ENCODE measurements around the gene ZFP36L1. TPM values are rescaled to one million over a fixed set of nuclear protein-coding genes. Genes with fewer than 3 reads are reported as not detected.

Gene ZFP36L1
- total RNA-seq, 1 donor, result 46.7 TPM

DNA sequence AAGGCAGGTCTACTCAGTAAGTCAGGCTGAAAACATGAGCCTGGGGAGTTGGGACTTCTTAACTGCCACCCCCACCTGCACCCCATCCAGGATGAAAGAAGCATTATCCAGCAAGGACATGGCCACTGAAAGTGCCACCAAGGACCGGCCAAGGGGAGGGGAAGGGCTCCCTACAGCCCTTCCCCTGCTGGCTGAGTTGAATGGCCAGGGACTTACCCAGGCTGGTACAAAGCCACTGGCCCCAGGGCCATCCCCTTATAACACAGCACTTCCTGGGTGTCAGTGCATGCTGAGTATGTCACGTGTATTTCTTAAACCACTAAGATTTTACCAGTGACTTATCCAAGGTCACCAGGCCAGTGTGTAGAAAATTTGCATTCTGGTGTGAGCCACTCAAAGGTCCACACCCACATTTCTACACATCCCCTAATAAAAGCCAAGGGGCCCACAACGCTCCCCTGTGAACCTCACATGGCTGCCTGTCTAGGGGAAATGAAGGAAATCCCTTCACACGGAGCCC, 29.3 kb upstream of the ZFP36L1 start:
- no peak overlapping the region for H3K4me3 ChIP-seq (ENCODE audit: insufficient read depth, low read length)

DNA sequence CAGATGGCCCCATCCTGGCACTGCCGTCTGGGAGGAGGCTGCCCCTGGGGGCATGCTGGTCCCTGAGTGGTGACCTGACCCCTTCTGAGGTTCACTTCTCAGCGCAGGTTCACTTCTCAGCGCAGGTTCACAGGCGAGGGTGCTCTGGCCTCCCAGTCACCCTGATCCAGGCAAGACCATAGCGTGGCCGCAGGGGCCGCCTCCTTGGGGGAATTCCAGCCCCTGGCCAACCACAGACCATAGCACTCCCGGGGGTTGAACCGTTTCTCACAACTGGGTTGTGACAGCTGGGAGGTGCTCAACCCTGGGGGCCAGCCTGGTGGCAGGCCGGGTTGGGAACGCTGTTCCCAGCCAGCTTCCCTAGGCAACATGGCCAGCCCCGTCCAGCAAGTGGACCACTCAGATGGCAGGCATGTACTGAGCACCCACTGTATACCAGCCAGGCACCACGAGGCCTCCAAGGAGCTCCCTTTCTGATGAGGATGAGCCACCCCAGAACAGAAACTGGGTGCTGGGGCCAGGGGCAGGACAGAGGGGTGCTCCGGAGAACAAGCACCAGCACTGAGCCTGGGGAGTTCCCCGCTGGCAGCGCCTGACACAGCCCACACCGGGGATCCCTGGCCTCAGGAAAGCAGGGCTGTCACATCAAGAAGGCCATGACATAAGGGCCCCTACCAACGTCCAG, 28.3 kb upstream of the ZFP36L1 start:
- H3K4me3 ChIP-seq (ENCODE audit: insufficient read depth, low read length), result no peak overlapping the region
- peaks cover 8% of the 10 kb centered on the region for H3K4me1 ChIP-seq (ENCODE audit: insufficient read depth, low read length)
- H3K9me3 ChIP-seq (ENCODE audit: low read depth, low read length), result no peaks in the 10 kb centered on the region
- TF ChIP-seq, protein P1, sequence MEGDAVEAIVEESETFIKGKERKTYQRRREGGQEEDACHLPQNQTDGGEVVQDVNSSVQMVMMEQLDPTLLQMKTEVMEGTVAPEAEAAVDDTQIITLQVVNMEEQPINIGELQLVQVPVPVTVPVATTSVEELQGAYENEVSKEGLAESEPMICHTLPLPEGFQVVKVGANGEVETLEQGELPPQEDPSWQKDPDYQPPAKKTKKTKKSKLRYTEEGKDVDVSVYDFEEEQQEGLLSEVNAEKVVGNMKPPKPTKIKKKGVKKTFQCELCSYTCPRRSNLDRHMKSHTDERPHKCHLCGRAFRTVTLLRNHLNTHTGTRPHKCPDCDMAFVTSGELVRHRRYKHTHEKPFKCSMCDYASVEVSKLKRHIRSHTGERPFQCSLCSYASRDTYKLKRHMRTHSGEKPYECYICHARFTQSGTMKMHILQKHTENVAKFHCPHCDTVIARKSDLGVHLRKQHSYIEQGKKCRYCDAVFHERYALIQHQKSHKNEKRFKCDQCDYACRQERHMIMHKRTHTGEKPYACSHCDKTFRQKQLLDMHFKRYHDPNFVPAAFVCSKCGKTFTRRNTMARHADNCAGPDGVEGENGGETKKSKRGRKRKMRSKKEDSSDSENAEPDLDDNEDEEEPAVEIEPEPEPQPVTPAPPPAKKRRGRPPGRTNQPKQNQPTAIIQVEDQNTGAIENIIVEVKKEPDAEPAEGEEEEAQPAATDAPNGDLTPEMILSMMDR (IDR thresholded peaks at IDR 0.05; ENCODE audit: extremely low read depth, low read depth, low read length), result no peak
- no peaks in the 10 kb centered on the region for H3K79me2 ChIP-seq (ENCODE audit: insufficient read depth, low read length)
- no peak overlapping the region for H3K27ac ChIP-seq (ENCODE audit: low read depth, low read length)
- H3K27me3 ChIP-seq (ENCODE audit: insufficient read depth, low read length), result no peaks in the 10 kb centered on the region
- H3K36me3 ChIP-seq (ENCODE audit: insufficient read depth, low read length), result no peaks in the 10 kb centered on the region
- H4K20me1 ChIP-seq (ENCODE audit: insufficient read depth, low read length), result no peaks in the 10 kb centered on the region
- H3K4me2 ChIP-seq (ENCODE audit: insufficient read depth, low read length), result no peak overlapping the region
- no peak overlapping the region for H2AFZ ChIP-seq (ENCODE audit: low read length)
- no peak for DNase-seq (ENCODE audit: insufficient read length, low spot score, missing footprints)

More for the DNA sequence above, 29.3 kb upstream of the ZFP36L1 start:
- Histone ChIP-seq H2AFZ (ENCODE audit: low read length) (no peak overlapping the region), H3K36me3 (ENCODE audit: insufficient read depth, low read length) (no peaks in the 10 kb centered on the region), H3K27ac (ENCODE audit: low read depth, low read length) (no peak overlapping the region), H3K4me2 (ENCODE audit: insufficient read depth, low read length) (no peak overlapping the region), H3K27me3 (ENCODE audit: insufficient read depth, low read length) (no peaks in the 10 kb centered on the region), H3K9me3 (ENCODE audit: low read depth, low read length) (no peaks in the 10 kb centered on the region), H4K20me1 (ENCODE audit: insufficient read depth, low read length) (no peaks in the 10 kb centered on the region), H3K4me1 (ENCODE audit: insufficient read depth, low read length) (peaks cover 3% of the 10 kb centered on the region), H3K79me2 (ENCODE audit: insufficient read depth, low read length) (no peaks in the 10 kb centered on the region)
- no peak for DNase-seq (ENCODE audit: insufficient read length, low spot score, missing footprints)
- TF ChIP-seq, protein P1 (IDR thresholded peaks at IDR 0.05; ENCODE audit: extremely low read depth, low read depth, low read length), result no peak

DNA sequence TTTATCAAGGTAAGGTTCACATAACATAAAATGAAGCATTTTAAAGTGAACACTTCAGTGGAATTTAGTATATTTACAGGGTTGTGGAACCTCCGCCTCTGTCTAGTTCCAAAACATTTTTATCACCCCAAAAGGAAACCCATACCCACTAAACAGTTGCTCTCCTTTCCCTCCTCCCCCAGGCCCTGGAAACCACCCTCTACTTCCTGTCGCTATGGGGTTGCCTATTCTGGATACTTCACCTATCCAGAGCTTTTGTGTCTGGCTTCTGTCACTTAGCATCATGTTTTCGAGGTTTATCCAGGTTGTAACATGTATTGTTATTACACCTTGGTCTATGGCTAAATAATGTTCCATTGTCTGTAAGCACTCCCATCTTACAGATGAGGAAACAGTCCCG, 27.7 kb upstream of the ZFP36L1 start:
- Histone ChIP-seq H3K4me1 (ENCODE audit: insufficient read depth, low read length) (peaks cover 14% of the 10 kb centered on the region), H4K20me1 (ENCODE audit: insufficient read depth, low read length) (no peaks in the 10 kb centered on the region), H3K27ac (ENCODE audit: low read depth, low read length) (no peak overlapping the region), H3K27me3 (ENCODE audit: insufficient read depth, low read length) (no peaks in the 10 kb centered on the region), H3K4me2 (ENCODE audit: insufficient read depth, low read length) (no peak overlapping the region), H3K9me3 (ENCODE audit: low read depth, low read length) (no peaks in the 10 kb centered on the region), H3K36me3 (ENCODE audit: insufficient read depth, low read length) (no peaks in the 10 kb centered on the region), H3K79me2 (ENCODE audit: insufficient read depth, low read length) (peaks cover 5% of the 10 kb centered on the region), H3K4me3 (ENCODE audit: insufficient read depth, low read length) (no peak overlapping the region), H2AFZ (ENCODE audit: low read length) (no peak overlapping the region)
- DNase-seq (ENCODE audit: insufficient read length, low spot score, missing footprints), result no peak
- TF ChIP-seq, protein P1 (IDR thresholded peaks at IDR 0.05; ENCODE audit: extremely low read depth, low read depth, low read length), result no peak

DNA sequence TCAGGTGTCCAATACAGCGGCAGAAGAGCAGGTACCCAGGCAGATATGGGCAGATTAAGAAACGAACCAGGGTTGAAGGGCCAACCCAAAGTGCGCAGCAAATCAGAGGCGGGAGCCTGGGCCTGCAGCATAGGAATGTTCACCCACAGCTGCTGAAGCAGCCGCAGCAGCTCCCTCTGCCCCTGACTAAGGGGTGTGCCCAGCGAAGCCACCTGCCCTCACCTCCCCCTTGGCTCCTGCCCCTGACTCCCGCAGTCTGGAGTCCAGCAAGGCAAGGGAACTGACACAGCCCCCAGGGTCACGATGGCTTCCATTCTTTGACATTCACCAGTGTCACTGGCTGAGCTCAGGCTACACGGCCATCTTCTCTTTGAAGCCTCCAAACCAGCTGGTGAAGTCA, 27.3 kb upstream of the ZFP36L1 start:
- no peaks in the 10 kb centered on the region for H3K27me3 ChIP-seq (ENCODE audit: insufficient read depth, low read length)
- DNase-seq (ENCODE audit: insufficient read length, low spot score, missing footprints), result no peak

More for the DNA sequence above, 27.3 kb upstream of the ZFP36L1 start:
- no peak overlapping the region for H3K27ac ChIP-seq (ENCODE audit: low read depth, low read length)
- H3K4me2 ChIP-seq (ENCODE audit: insufficient read depth, low read length), result no peak overlapping the region
- H3K36me3 ChIP-seq (ENCODE audit: insufficient read depth, low read length), result no peaks in the 10 kb centered on the region
- TF ChIP-seq, protein P1 (IDR thresholded peaks at IDR 0.05; ENCODE audit: extremely low read depth, low read depth, low read length), result no peak
- no peak overlapping the region for H3K4me3 ChIP-seq (ENCODE audit: insufficient read depth, low read length)
- peaks cover 9% of the 10 kb centered on the region for H3K79me2 ChIP-seq (ENCODE audit: insufficient read depth, low read length)
- H3K4me1 ChIP-seq (ENCODE audit: insufficient read depth, low read length), result peaks cover 18% of the 10 kb centered on the region
- H2AFZ ChIP-seq (ENCODE audit: low read length), result no peak overlapping the region
- H3K9me3 ChIP-seq (ENCODE audit: low read depth, low read length), result no peaks in the 10 kb centered on the region
- H4K20me1 ChIP-seq (ENCODE audit: insufficient read depth, low read length), result no peaks in the 10 kb centered on the region

All from osteoblast (primary cell).